Endothelial cell of umbilical vein (primary cell): ENCODE data around the gene NXNL2. TPM values are rescaled to one million over a fixed set of nuclear protein-coding genes. Genes with fewer than 3 reads are reported as not detected.

Experiments used
- BruUV-seq: library from RNA; stranded (reverse); fragments of 400-500 nt; replicated peaks from 2 replicates; lab custom pipeline; 2021; lab: Mats Ljungman, UMichigan
- CTCF ChIA-PET: fragments of 300-600, 350-600 bp; sonication (Branson Sonifier 250); formaldehyde crosslinking; loops from one replicate; lab custom pipeline; 2021; ENCODE audit warnings: antibody characterized with exemption, inconsistent platforms; lab: Charles Lee
- POLR2A ChIA-PET: fragments of 300-600, 350-600 bp; sonication (Branson Sonifier 250); formaldehyde crosslinking; loops from one replicate; lab custom pipeline; 2021; ENCODE audit warnings: antibody characterized with exemption, inconsistent platforms; lab: Charles Lee
- DNase-seq: peaks from one replicate; pipeline ENCODE4 v3.0.0-alpha.2; 2011; ENCODE audit warnings: low read depth, low spot score
- FAIRE-seq: peaks from 2 replicates; lab custom pipeline; 2011; peaks lifted over from hg19 to GRCh38; lab: Jason Lieb, UNC
- H2AFZ ChIP-seq: 2 replicates; pipeline ENCODE4 v1.6.0; 2012; ENCODE audit warnings: low read depth, low read length, control low read depth, inconsistent platforms
- H3K27ac ChIP-seq: 2 replicates; pipeline ENCODE4 v1.5.1; 2011; ENCODE audit warnings: low read depth, mild to moderate bottlenecking, control low read depth, low read length, moderate library complexity; ENCODE audit not compliant: insufficient read depth
- H3K27me3 ChIP-seq, 2 experiments: 2 replicates each; pipeline versions ENCODE4 v1.6.0 to v1.6.1; 2011; ENCODE audit warnings: low read length in 2 of 2, mixed read lengths in 1 of 2; ENCODE audit not compliant: control insufficient read depth in 2 of 2, insufficient read depth in 2 of 2
- H3K36me3 ChIP-seq, 2 experiments: 2 replicates in 1 of 2; 3 replicates in 1 of 2; pipeline ENCODE4 v1.5.1; 2011; ENCODE audit warnings: low read length in 2 of 2, mild to moderate bottlenecking in 1 of 2, moderate library complexity in 1 of 2; ENCODE audit not compliant: control insufficient read depth in 2 of 2, insufficient read depth in 2 of 2; ENCODE audit errors: extremely low read depth in 1 of 2
- H3K4me1 ChIP-seq: 3 replicates; pipeline ENCODE4 v1.5.1; 2011; ENCODE audit warnings: mild to moderate bottlenecking, low read length; ENCODE audit not compliant: control insufficient read depth, insufficient read depth; ENCODE audit errors: extremely low read depth
- H3K4me2 ChIP-seq: 2 replicates; pipeline ENCODE4 v1.6.1; 2011; ENCODE audit warnings: low read length, control low read depth, mixed read lengths; ENCODE audit not compliant: insufficient read depth
- H3K4me3 ChIP-seq, 3 experiments: fragments of 200-600 bp in 1 of 3; sonication (generic), shearing (Covaris generic) in 1 of 3; replicated peaks in 1 of 3; 2 replicates each; pipeline ENCODE4 v1.5.1; 2011 to 2016; ENCODE audit warnings: control low read depth in 3 of 3, low read length in 3 of 3, mild to moderate bottlenecking in 2 of 3, inconsistent platforms in 1 of 3, low read depth in 1 of 3, moderate library complexity in 1 of 3; ENCODE audit not compliant: insufficient read depth in 1 of 3
- H3K79me2 ChIP-seq: 2 replicates; pipeline ENCODE4 v1.6.0; 2012; ENCODE audit warnings: low read length, inconsistent platforms; ENCODE audit not compliant: control insufficient read depth, insufficient read depth
- H3K9ac ChIP-seq: replicated peaks from 2 replicates; pipeline ENCODE3; 2011; ENCODE audit warnings: low read length, control low read depth; ENCODE audit not compliant: insufficient read depth; ENCODE audit errors: extremely low read depth
- H3K9me1 ChIP-seq: replicated peaks from 3 replicates; pipeline ENCODE4 v1.6.0; 2011; ENCODE audit warnings: mild to moderate bottlenecking, low read length; ENCODE audit not compliant: control insufficient read depth, insufficient read depth; ENCODE audit errors: extremely low read depth
- H3K9me3 ChIP-seq: replicated peaks from 2 replicates; pipeline ENCODE4 v1.5.1; 2012; ENCODE audit warnings: low read length, inconsistent platforms; ENCODE audit not compliant: control insufficient read depth, insufficient read depth
- H4K20me1 ChIP-seq: replicated peaks from 2 replicates; pipeline ENCODE3; 2011; ENCODE audit warnings: mild to moderate bottlenecking, low read length; ENCODE audit not compliant: control insufficient read depth, insufficient read depth; ENCODE audit errors: extremely low read depth
- EZH2 ChIP-seq: IDR thresholded peaks from 2 replicates; pipeline ENCODE4 v1.6.1; 2012; ENCODE audit warnings: borderline replicate concordance, low read depth, mild to moderate bottlenecking, moderate library complexity, low read length, inconsistent platforms; ENCODE audit not compliant: severe bottlenecking
- FOS ChIP-seq: IDR thresholded peaks from 2 replicates; pipeline ENCODE4 v1.6.1; 2011; ENCODE audit warnings: mild to moderate bottlenecking, low read length, moderate library complexity, borderline replicate concordance; ENCODE audit not compliant: insufficient read depth
- GATA2 ChIP-seq: IDR thresholded peaks from 2 replicates; pipeline ENCODE4 v1.7.0; 2011; ENCODE audit warnings: low read depth, mild to moderate bottlenecking, moderate library complexity, mixed read lengths, low read length; ENCODE audit not compliant: insufficient read length, insufficient read depth
- JUN ChIP-seq: IDR thresholded peaks from 2 replicates; pipeline ENCODE4 v1.6.1; 2011; ENCODE audit warnings: borderline replicate concordance, low read depth; ENCODE audit not compliant: insufficient read length, insufficient read depth
- MYC ChIP-seq: IDR thresholded peaks from one replicate; pipeline ENCODE4 v1.6.1; 2011; ENCODE audit warnings: mild to moderate bottlenecking, low read depth, low read length
- POLR2A ChIP-seq: IDR thresholded peaks from 2 replicates; pipeline ENCODE4 v1.6.1; 2012; ENCODE audit warnings: low read depth, mild to moderate bottlenecking, control low read depth, low read length
- POLR2AphosphoS5 ChIP-seq: IDR thresholded peaks from 2 replicates; pipeline ENCODE4 v1.6.1; 2012; ENCODE audit warnings: low read depth, mild to moderate bottlenecking, control low read depth, low read length, moderate library complexity; ENCODE audit not compliant: insufficient read depth
- dilution Hi-C: fragments of 300-500 bp; cut with MboI; formaldehyde crosslinking; loops from one replicate; pipeline ENCODE4 v1.15.0; 2019; ENCODE audit warnings: low sequenced_read_pairs; ENCODE audit not compliant: extremely low pct_ligation_motif_present
- intact Hi-C: fragments of 100-400 bp; cut with micrococcal nuclease; formaldehyde crosslinking; loops from one replicate; pipeline ENCODE4 v1.10.0; 2022
- polyA plus RNA-seq, 4 experiments: library from polyadenylated mRNA; depleted of rRNA in 3 of 4; stranded (reverse) in 3 of 4; unstranded in 1 of 4; fragments of >200 nt; gene quantifications; 2 replicates each; pipeline versions ENCODE4 v1.2.1 to v1.2.3, GENCODE V29; 2011 to 2012; ENCODE audit warnings: missing spikeins in 1 of 4
- total RNA-seq: library from RNA; stranded (reverse); gene quantifications from 2 replicates; pipeline ENCODE4 v1.2.3, GENCODE V29; 2021
- TF ChIP-seq, protein P1 (sequence below), 2 donors: IDR thresholded peaks; 1 replicate in 1 of 2; 2 replicates in 1 of 2; pipeline ENCODE4 v1.5.1; 2011; ENCODE audit warnings: low read length in 2 of 2, mild to moderate bottlenecking in 2 of 2, moderate library complexity in 2 of 2, control low read depth in 1 of 2, inconsistent platforms in 1 of 2, low read depth in 1 of 2; ENCODE audit not compliant: insufficient read depth in 1 of 2; ENCODE audit errors: extremely low read depth in 1 of 2
- TF ChIP-seq, protein P2 (sequence below): IDR thresholded peaks from 2 replicates; pipeline ENCODE4 v1.6.1; 2011; ENCODE audit not compliant: insufficient read depth, insufficient read length

Gene NXNL2
- total and polyA plus RNA-seq, 2 donors (not counting 3 experiments of a cell fraction or from before 2014, with no cell fraction given), result 0.14 TPM; not detected in 1

DNA sequence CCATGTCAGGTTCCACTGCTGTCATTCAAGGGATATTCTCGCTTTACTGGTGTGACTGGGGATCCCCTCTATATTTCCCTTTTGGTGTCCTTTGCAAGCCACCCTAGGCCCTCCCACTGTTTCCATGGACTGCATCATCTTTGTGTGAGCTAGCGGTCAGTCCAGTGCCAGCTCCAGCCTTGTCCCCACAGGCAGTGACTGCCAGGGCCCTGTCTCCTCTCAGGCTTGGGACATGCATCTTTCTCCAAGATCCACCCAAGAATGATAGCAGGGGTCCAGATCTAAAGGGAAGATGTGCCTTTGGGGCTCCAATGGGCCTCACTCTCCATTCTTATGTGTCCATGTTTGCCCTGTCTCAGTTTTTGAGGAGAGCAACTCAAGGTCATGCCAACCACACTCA is 37.8 kb upstream of the NXNL2 start:
- Histone ChIP-seq H3K9ac (no peak overlapping the region), H3K4me1 (no peaks in the 10 kb centered on the region), H3K79me2 (no peaks in the 10 kb centered on the region), H2AFZ (no peak overlapping the region), H3K4me3 (no peak overlapping the region), H3K9me3 (no peaks in the 10 kb centered on the region), H3K36me3 (no peaks in the 10 kb centered on the region), H3K27ac (no peak overlapping the region), H4K20me1 (no peaks in the 10 kb centered on the region), H3K4me2 (no peak overlapping the region), H3K27me3 (no peaks in the 10 kb centered on the region), H3K9me1 (no peaks in the 10 kb centered on the region)
- dilution Hi-C loops (no loop called here), intact Hi-C loops (no loop called here)
- DNase-seq (no peak), FAIRE-seq (no peak)
- BruUV-seq, result no TSS peak
- CTCF ChIA-PET, result no interaction called here
- POLR2A ChIA-PET, result no interaction called here
- TF ChIP-seq JUN (no peak), EZH2 (no peak)

DNA sequence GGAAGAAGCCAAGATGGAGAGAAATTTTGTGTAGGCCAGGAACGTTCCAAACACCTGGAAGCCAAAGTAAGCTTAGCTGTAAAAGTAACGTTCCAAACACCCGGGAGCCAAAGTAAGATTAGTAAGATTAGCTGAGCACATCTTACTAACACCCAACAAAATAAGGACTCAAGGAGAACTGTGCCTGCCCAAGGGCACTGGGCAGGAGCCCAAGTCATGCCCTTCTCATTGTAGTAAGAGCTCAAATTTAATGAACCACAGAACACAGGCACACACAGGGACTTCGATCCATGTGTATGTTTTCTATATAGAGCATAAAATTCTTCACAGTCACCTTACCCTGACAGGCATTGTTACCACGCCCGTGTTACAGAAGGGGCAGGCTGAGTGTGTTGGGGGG is 36.1 kb upstream of the NXNL2 start:
- Histone ChIP-seq H3K27ac (no peak overlapping the region), H4K20me1 (no peaks in the 10 kb centered on the region), H3K79me2 (no peaks in the 10 kb centered on the region), H2AFZ (no peak overlapping the region), H3K4me3 (no peak overlapping the region), H3K27me3 (no peaks in the 10 kb centered on the region), H3K4me1 (no peaks in the 10 kb centered on the region), H3K4me2 (no peak overlapping the region), H3K9ac (no peak overlapping the region), H3K9me3 (no peaks in the 10 kb centered on the region), H3K36me3 (no peaks in the 10 kb centered on the region), H3K9me1 (no peaks in the 10 kb centered on the region)
- no peak for TF ChIP-seq JUN
- no peak for TF ChIP-seq FOS
- TF ChIP-seq POLR2AphosphoS5, result no peak
- TF ChIP-seq, protein P1, sequence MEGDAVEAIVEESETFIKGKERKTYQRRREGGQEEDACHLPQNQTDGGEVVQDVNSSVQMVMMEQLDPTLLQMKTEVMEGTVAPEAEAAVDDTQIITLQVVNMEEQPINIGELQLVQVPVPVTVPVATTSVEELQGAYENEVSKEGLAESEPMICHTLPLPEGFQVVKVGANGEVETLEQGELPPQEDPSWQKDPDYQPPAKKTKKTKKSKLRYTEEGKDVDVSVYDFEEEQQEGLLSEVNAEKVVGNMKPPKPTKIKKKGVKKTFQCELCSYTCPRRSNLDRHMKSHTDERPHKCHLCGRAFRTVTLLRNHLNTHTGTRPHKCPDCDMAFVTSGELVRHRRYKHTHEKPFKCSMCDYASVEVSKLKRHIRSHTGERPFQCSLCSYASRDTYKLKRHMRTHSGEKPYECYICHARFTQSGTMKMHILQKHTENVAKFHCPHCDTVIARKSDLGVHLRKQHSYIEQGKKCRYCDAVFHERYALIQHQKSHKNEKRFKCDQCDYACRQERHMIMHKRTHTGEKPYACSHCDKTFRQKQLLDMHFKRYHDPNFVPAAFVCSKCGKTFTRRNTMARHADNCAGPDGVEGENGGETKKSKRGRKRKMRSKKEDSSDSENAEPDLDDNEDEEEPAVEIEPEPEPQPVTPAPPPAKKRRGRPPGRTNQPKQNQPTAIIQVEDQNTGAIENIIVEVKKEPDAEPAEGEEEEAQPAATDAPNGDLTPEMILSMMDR (IDR thresholded peaks at IDR 0.05; ENCODE audit: extremely low read depth in 1 of 2, insufficient read depth in 1 of 2, low read depth in 1 of 2, low read length in 2 of 2), result no peak
- no peak for TF ChIP-seq MYC
- no peak for TF ChIP-seq EZH2
- no peak for TF ChIP-seq GATA2
- TF ChIP-seq POLR2A, result no peak
- TF ChIP-seq, protein P2, sequence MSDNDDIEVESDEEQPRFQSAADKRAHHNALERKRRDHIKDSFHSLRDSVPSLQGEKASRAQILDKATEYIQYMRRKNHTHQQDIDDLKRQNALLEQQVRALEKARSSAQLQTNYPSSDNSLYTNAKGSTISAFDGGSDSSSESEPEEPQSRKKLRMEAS, result no peak
- DNase-seq (no peak), FAIRE-seq (no peak)
- POLR2A ChIA-PET, result no interaction called here
- dilution Hi-C loops, result no loop called here
- no TSS peak for BruUV-seq
- intact Hi-C loops, result no loop called here
- CTCF ChIA-PET, result interaction anchor here (1.1 to 1.5 kb wide), 2 partner anchors 12 to 502 kb away, joined by 3 to 6 read pairs; no protein-coding TSS in a partner anchor
